ENCODE data around the gene DAZAP1.

- no peak for TF ChIP-seq RARB (CRISPR knock-in tag; IDR thresholded peaks at IDR 0.05)
- TF ChIP-seq, protein P1, sequence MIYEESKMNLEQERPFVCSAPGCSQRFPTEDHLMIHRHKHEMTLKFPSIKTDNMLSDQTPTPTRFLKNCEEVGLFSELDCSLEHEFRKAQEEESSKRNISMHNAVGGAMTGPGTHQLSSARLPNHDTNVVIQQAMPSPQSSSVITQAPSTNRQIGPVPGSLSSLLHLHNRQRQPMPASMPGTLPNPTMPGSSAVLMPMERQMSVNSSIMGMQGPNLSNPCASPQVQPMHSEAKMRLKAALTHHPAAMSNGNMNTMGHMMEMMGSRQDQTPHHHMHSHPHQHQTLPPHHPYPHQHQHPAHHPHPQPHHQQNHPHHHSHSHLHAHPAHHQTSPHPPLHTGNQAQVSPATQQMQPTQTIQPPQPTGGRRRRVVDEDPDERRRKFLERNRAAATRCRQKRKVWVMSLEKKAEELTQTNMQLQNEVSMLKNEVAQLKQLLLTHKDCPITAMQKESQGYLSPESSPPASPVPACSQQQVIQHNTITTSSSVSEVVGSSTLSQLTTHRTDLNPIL (CRISPR knock-in tag; IDR thresholded peaks at IDR 0.05; ENCODE audit: low read depth) = no peak
- TF ChIP-seq, protein P2, sequence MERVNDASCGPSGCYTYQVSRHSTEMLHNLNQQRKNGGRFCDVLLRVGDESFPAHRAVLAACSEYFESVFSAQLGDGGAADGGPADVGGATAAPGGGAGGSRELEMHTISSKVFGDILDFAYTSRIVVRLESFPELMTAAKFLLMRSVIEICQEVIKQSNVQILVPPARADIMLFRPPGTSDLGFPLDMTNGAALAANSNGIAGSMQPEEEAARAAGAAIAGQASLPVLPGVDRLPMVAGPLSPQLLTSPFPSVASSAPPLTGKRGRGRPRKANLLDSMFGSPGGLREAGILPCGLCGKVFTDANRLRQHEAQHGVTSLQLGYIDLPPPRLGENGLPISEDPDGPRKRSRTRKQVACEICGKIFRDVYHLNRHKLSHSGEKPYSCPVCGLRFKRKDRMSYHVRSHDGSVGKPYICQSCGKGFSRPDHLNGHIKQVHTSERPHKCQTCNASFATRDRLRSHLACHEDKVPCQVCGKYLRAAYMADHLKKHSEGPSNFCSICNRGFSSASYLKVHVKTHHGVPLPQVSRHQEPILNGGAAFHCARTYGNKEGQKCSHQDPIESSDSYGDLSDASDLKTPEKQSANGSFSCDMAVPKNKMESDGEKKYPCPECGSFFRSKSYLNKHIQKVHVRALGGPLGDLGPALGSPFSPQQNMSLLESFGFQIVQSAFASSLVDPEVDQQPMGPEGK (CRISPR knock-in tag; IDR thresholded peaks at IDR 0.05; ENCODE audit: borderline replicate concordance) = no peak
- TF ChIP-seq, protein P3, sequence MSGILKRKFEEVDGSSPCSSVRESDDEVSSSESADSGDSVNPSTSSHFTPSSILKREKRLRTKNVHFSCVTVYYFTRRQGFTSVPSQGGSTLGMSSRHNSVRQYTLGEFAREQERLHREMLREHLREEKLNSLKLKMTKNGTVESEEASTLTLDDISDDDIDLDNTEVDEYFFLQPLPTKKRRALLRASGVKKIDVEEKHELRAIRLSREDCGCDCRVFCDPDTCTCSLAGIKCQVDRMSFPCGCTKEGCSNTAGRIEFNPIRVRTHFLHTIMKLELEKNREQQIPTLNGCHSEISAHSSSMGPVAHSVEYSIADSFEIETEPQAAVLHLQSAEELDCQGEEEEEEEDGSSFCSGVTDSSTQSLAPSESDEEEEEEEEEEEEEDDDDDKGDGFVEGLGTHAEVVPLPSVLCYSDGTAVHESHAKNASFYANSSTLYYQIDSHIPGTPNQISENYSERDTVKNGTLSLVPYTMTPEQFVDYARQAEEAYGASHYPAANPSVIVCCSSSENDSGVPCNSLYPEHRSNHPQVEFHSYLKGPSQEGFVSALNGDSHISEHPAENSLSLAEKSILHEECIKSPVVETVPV (CRISPR knock-in tag; IDR thresholded peaks at IDR 0.05) = no peak
- TF ChIP-seq ZNF8 (CRISPR knock-in tag; IDR thresholded peaks at IDR 0.05) = no peak
- 0 out of 2 replicates have a peak, but pooled peaks have one; percentile 32 for TF ChIP-seq ZFP3 (CRISPR knock-in tag; IDR thresholded peaks at IDR 0.05)
- no peak for TF ChIP-seq ZFP30 (CRISPR knock-in tag; IDR thresholded peaks at IDR 0.05)
- TF ChIP-seq GLIS3 (CRISPR knock-in tag; IDR thresholded peaks at IDR 0.05) = no peak
- TF ChIP-seq TOX (CRISPR knock-in tag; IDR thresholded peaks at IDR 0.05; ENCODE audit: borderline replicate concordance) = no peak
- no peak for TF ChIP-seq ARNTL (CRISPR knock-in tag; IDR thresholded peaks at IDR 0.05; ENCODE audit: borderline replicate concordance, low read depth)
Observed at GRCh38 chr19:1400281-1401137, 6.9 kb upstream of the DAZAP1 start.
